Measurements from ENCODE around the gene TBC1D13. TPM values are rescaled to one million over a fixed set of nuclear protein-coding genes. Genes with fewer than 3 reads are reported as not detected.

TBC1D13 gene
- total and polyA plus RNA-seq, 11 donors, result 9.6 to 27.3 (median 18.4) TPM

GRCh38 chr9:128747241-128747640 lies 39.8 kb upstream of the TBC1D13 start:
- Histone ChIP-seq H3K9me3 (no peaks in the 10 kb centered on the region), H3K27ac (no peak overlapping the region), H3K27me3 (no peaks in the 10 kb centered on the region), H3K4me3 (no peak overlapping the region), H3K36me3 (peaks cover 0 to 64% (median 48%) of the 10 kb centered on the region in 9 donors), H3K4me1 (no peaks in the 10 kb centered on the region)
- WGBS, 4 donors, result 97 to 100% (median 99%) methylated on average over 1 of the region's 1 CpG
- TF ChIP-seq CTCF (IDR thresholded peaks at IDR 0.05), result no peak
- TF ChIP-seq POLR2A (IDR thresholded peaks at IDR 0.05), result no peak
- ATAC-seq, result no peak
- DNase-seq, result no peak
- intact Hi-C loops (cut with DNase I), result no loop called here

GRCh38 chr9:128750926-128751595 lies 36.0 kb upstream of the TBC1D13 start:
- Histone ChIP-seq H3K4me3 (no peak overlapping the region), H3K27me3 (no peaks in the 10 kb centered on the region), H3K4me1 (no peaks in the 10 kb centered on the region), H3K9me3 (no peaks in the 10 kb centered on the region), H3K36me3 (peaks cover 0 to 85% (median 74%) of the 10 kb centered on the region in 9 donors), H3K27ac (no peak overlapping the region)
- WGBS, 4 donors, result 85 to 96% (median 92%) methylated on average over 19 to 22 of the region's 22 CpGs
- intact Hi-C loops (cut with DNase I), result no loop called here
- TF ChIP-seq CTCF (IDR thresholded peaks at IDR 0.05) (no peak), POLR2A (IDR thresholded peaks at IDR 0.05) (no peak)
- ATAC-seq (no peak), DNase-seq (no peak)

- Histone ChIP-seq H3K36me3 (peaks cover 0 to 64% (median 52%) of the 10 kb centered on the region in 9 donors), H3K9me3 (no peaks in the 10 kb centered on the region), H3K4me1 (no peaks in the 10 kb centered on the region), H3K27me3 (no peaks in the 10 kb centered on the region), H3K27ac (no peak overlapping the region), H3K4me3 (no peak overlapping the region)
- WGBS, 4 donors, result 92 to 97% (median 96%) methylated on average over 9 to 16 of the region's 16 CpGs
- no peak for DNase-seq
- TF ChIP-seq CTCF (IDR thresholded peaks at IDR 0.05) (no peak), POLR2A (IDR thresholded peaks at IDR 0.05) (no peak)
- intact Hi-C loops (cut with DNase I), result no loop called here
- no peak for ATAC-seq
These were observed 33.4 kb upstream of the TBC1D13 start for GRCh38 chr9:128753627-128754026.

- Histone ChIP-seq H3K27me3 (no peaks in the 10 kb centered on the region), H3K4me1 (peaks cover 0 to 2% (median 0%) of the 10 kb centered on the region in 12 donors), H3K36me3 (peaks cover 0 to 31% (median 26%) of the 10 kb centered on the region in 9 donors), H3K4me3 (no peak overlapping the region), H3K9me3 (no peaks in the 10 kb centered on the region), H3K27ac (no peak overlapping the region)
- TF ChIP-seq POLR2A (IDR thresholded peaks at IDR 0.05), result no peak
- TF ChIP-seq CTCF (IDR thresholded peaks at IDR 0.05), result no peak
- DNase-seq (no peak), ATAC-seq (no peak)
- WGBS, 4 donors, result 88 to 95% (median 93%) methylated on average over 6 of the region's 6 CpGs
- intact Hi-C loops (cut with DNase I), result no loop called here
These were observed 29.5 kb upstream of the TBC1D13 start for GRCh38 chr9:128757602-128758001.
